Mammary epithelial cell (primary cell): ENCODE measurements around the gene SMIM12.

Experiments used
- EZH2 ChIP-seq: IDR thresholded peaks from 2 replicates; pipeline ENCODE4 v1.6.1; 2012; ENCODE audit warnings: low read length, inconsistent platforms, borderline replicate concordance
- TF ChIP-seq, protein P1 (sequence below), 2 donors: IDR thresholded peaks in 1 of 2; conservative IDR thresholded peaks in 1 of 2; 2 replicates each; pipeline ENCODE4 v1.5.1; 2011 to 2012; ENCODE audit warnings: inconsistent platforms in 2 of 2, low read length in 2 of 2, mild to moderate bottlenecking in 2 of 2, control low read depth in 1 of 2, low read depth in 1 of 2; ENCODE audit not compliant: insufficient read depth in 1 of 2; ENCODE audit errors: extremely low read depth in 1 of 2

DNA sequence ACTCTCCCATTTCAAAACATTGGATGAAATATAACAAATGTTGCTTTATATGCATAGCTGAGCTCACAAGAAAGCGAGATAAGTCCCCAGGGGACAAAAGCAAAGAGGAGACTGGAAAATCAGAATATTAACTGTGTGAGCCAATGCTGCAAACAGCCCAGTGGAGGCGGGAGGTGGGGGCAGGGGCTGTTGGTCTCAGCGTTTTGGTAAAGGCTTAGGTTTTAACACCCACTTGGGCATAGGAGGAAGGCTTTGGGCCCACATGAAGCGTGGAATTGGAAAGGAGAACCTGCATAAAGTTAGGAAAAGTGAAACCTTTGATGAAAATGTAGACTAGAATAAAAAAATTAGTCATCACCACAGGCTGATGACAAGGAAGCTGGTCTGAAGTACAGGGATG, 30.2 kb upstream of the SMIM12 start:
- TF ChIP-seq, protein P1, sequence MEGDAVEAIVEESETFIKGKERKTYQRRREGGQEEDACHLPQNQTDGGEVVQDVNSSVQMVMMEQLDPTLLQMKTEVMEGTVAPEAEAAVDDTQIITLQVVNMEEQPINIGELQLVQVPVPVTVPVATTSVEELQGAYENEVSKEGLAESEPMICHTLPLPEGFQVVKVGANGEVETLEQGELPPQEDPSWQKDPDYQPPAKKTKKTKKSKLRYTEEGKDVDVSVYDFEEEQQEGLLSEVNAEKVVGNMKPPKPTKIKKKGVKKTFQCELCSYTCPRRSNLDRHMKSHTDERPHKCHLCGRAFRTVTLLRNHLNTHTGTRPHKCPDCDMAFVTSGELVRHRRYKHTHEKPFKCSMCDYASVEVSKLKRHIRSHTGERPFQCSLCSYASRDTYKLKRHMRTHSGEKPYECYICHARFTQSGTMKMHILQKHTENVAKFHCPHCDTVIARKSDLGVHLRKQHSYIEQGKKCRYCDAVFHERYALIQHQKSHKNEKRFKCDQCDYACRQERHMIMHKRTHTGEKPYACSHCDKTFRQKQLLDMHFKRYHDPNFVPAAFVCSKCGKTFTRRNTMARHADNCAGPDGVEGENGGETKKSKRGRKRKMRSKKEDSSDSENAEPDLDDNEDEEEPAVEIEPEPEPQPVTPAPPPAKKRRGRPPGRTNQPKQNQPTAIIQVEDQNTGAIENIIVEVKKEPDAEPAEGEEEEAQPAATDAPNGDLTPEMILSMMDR (conservative IDR thresholded peaks at IDR 0.05 in 1 of 2, IDR thresholded peaks at IDR 0.05 in 1 of 2; ENCODE audit: extremely low read depth in 1 of 2, insufficient read depth in 1 of 2, low read depth in 1 of 2, low read length in 2 of 2): no peak
- no peak for TF ChIP-seq EZH2
